AG04449 (cell line): Measurements from ENCODE around the gene CXCL16.
A peak's percentile ranks its signal among the peaks of the same experiment; 100 is the strongest.

ENCODE experiments used
- CTCF ChIA-PET: fragments of 350-600 bp; formaldehyde crosslinking; extraction: SDS; loops from one replicate; lab custom pipeline; 2021; ENCODE audit warnings: antibody characterized with exemption; lab: Yijun Ruan, JAX
- POLR2A ChIA-PET: fragments of 400-600, 350-600 bp; formaldehyde crosslinking; extraction: SDS; loops from one replicate; lab custom pipeline; 2020; ENCODE audit warnings: antibody characterized with exemption, inconsistent platforms; lab: Yijun Ruan, JAX
- DNase-seq: peaks from one replicate; pipeline ENCODE4 v3.0.0-alpha.2; 2010; ENCODE audit warnings: low read depth, low spot score
- H3K4me3 ChIP-seq: 2 replicates; pipeline ENCODE4 v1.5.1; 2011; ENCODE audit warnings: low read depth, mild to moderate bottlenecking, control low read depth, low read length
- TF ChIP-seq, protein P1 (sequence below): IDR thresholded peaks from one replicate; pipeline ENCODE4 v1.5.1; 2011; ENCODE audit warnings: mild to moderate bottlenecking, moderate library complexity, low read length, control low read depth, inconsistent platforms; ENCODE audit not compliant: insufficient read depth; ENCODE audit errors: missing control alignments

Gene CXCL16

GRCh38 chr17:4786106-4786511 is 46.4 kb upstream of the CXCL16 start, which contains the start of gene VMO1:
TSS of gene VMO1 (minus strand) at chr17:4786364. CDS start at chr17:4786352, 12 bp downstream.
- ChIA-PET CTCF (interaction anchor here (1.0 to 8.9 kb wide), 11 partner anchors 10 to 275 kb away, joined by 3 to 154 read pairs (median 6); partner anchors contain the start of genes C17orf107, CHRNE, PSMB6 and TM4SF5), POLR2A (no interaction called here)
- DNase-seq, result no peak
- peak within 1 kb of the TSS; percentile 27 for H3K4me3 ChIP-seq
- TF ChIP-seq, protein P1, sequence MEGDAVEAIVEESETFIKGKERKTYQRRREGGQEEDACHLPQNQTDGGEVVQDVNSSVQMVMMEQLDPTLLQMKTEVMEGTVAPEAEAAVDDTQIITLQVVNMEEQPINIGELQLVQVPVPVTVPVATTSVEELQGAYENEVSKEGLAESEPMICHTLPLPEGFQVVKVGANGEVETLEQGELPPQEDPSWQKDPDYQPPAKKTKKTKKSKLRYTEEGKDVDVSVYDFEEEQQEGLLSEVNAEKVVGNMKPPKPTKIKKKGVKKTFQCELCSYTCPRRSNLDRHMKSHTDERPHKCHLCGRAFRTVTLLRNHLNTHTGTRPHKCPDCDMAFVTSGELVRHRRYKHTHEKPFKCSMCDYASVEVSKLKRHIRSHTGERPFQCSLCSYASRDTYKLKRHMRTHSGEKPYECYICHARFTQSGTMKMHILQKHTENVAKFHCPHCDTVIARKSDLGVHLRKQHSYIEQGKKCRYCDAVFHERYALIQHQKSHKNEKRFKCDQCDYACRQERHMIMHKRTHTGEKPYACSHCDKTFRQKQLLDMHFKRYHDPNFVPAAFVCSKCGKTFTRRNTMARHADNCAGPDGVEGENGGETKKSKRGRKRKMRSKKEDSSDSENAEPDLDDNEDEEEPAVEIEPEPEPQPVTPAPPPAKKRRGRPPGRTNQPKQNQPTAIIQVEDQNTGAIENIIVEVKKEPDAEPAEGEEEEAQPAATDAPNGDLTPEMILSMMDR, result no peak

DNA sequence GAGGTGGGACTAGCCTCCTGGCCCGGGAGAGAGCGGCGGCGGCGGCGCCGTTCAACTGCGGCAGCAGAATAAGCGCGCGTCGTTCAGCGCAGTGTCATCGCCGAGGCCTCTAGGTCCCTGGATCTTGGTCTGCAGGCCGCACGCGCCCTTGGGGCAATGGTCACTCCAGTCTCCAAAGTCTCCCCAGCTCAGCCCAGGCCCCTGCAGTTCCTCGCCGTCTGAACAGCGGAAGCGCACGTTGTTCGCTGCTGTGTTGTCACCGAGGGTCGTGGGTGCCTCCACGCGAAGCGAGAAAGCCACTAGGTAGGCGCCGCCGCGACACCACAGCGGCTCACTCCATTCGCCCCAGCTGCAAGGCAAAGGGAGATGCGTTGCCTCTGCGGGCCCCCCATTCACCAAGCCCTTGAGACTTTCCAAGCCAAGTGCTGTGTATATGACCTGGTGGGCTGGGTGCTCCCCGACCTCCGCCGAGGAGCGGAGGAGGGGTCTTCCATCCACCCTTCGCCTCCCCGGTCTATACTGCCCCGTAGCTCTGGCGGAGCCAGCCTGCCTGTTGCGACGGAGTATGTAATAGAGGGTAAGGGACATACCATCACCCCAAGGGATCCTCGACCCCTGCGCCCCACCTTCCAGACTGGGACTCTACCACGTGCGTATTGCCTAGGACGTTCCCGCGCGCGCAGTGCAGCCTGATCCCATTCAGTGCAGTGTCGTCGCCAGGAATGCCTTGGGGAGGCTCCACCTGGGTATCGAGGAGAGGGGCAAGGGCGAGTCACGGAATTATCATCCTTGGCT is 45.8 kb upstream of the CXCL16 start:
- POLR2A ChIA-PET, result no interaction called here
- CTCF ChIA-PET, result interaction anchor here (1.1 to 8.9 kb wide), 4 partner anchors 9 to 103 kb away, joined by 4 to 154 read pairs (median 73); partner anchors contain the start of genes PSMB6 and TM4SF5
- TF ChIP-seq, protein P1, result no peak
- no peak for DNase-seq
- H3K4me3 ChIP-seq, result peak overlapping the region; percentile 27

DNA sequence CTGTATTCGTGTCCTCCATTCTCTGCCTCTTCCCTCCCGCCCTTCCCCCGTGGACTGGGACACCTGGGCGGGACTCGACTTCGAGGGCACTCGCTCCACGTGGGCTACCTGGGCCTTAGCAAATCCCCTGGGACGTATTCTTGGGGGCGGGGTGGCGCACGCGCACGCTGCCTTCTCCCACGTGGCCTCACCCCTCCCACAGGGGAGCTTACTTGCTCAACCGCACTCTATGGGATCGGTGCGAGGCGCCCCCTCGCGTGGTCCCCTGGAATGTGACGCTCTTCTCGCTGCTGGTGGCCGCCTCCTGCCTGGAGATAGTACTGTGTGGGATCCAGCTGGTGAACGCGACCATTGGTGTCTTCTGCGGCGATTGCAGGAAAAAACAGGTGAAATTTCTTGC is 42.9 kb upstream of the CXCL16 start:
- TF ChIP-seq, protein P1, result no peak
- no peak overlapping the region for H3K4me3 ChIP-seq
- no peak for DNase-seq
- ChIA-PET CTCF (interaction anchor here (1.1 to 8.9 kb wide), 2 partner anchors 96 to 105 kb away, joined by 3 to 154 read pairs; no protein-coding TSS in a partner anchor), POLR2A (no interaction called here)

GRCh38 chr17:4780325-4780955 is 40.7 kb upstream of the CXCL16 start:
- no peak overlapping the region for H3K4me3 ChIP-seq
- POLR2A ChIA-PET, result no interaction called here
- CTCF ChIA-PET, result interaction anchor here (0.7 to 11.4 kb wide), 3 partner anchors 7 to 110 kb away, joined by 3 to 135 read pairs (median 3); partner anchors contain the start of genes GLTPD2 and VMO1
- DNase-seq, result no peak
- TF ChIP-seq, protein P1, result no peak

- no peak overlapping the region for H3K4me3 ChIP-seq
- CTCF ChIA-PET, result interaction anchor here (11.4 kb wide), 1 partner anchor 10 kb away, joined by 135 read pairs; the partner anchor contains the start of genes GLTPD2 and VMO1
- POLR2A ChIA-PET, result interaction anchor here (1.5 kb wide), 1 partner anchor 12 kb away, joined by 4 read pairs; no protein-coding TSS in a partner anchor
- no peak for DNase-seq
- TF ChIP-seq, protein P1, result no peak
Measured at GRCh38 chr17:4777969-4778760, 38.4 kb upstream of the CXCL16 start.
